ENCODE data around the gene PIWIL1. TPM values are rescaled to one million over a fixed set of nuclear protein-coding genes. Genes with fewer than 3 reads are reported as not detected.

The PIWIL1 gene
- total and polyA plus RNA-seq, 2 of the 4 experiments (the other 2 are of a cell fraction), result not detected

DNA sequence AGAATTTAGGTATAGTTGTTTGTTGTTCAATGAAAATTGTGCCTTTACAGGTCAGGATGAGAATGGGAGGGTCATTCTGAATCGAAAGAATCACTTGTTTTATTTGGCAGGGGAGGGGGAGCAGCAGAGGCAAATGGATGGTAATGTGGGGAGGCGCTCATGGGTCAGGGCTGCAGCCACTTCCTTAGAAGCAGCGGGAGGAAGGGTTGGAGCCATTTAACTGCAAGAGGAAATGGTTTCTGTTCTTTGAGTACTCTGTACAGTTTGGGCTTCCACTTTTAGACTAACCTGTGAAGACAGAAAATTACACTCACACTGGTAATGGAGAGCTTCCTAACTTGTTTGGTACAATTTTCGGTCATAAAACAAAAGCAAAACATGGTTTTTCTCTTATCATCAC lies 57.2 kb downstream of the PIWIL1 start:
- Histone ChIP-seq H3K18ac (ENCODE audit: low read depth, low read length) (no peak overlapping the region), H2BK120ac (ENCODE audit: low read depth, low read length) (no peak overlapping the region), H4K20me1 (ENCODE audit: insufficient read depth, low read length) (no peaks in the 10 kb centered on the region), H3K56ac (ENCODE audit: extremely low read depth, insufficient read depth, low read length) (no peak overlapping the region), H3K23ac (ENCODE audit: low read depth, low read length) (no peak overlapping the region), H2BK15ac (ENCODE audit: low read depth, low read length) (no peak overlapping the region), H3K4me1 (ENCODE audit: control insufficient read depth, insufficient read depth, low read length) (no peaks in the 10 kb centered on the region), H2AK9ac (replicated peaks; ENCODE audit: low read depth, low read length, poor library complexity) (no peak overlapping the region), H3K27ac (ENCODE audit: insufficient read depth, low read length) (no peak overlapping the region), H3K9me1 (ENCODE audit: insufficient read depth, low read length) (no peaks in the 10 kb centered on the region), H2BK5ac (ENCODE audit: low read depth, low read length, poor library complexity, severe bottlenecking) (no peak overlapping the region), H2AK5ac (ENCODE audit: low read depth, low read length) (no peak overlapping the region), H3K4ac (ENCODE audit: low read depth, low read length) (no peak overlapping the region), H3K4me3 (ENCODE audit: insufficient read depth, low read depth, low read length) (no peak overlapping the region), H3K27me3 (ENCODE audit: control insufficient read depth, insufficient read depth, low read length) (no peaks in the 10 kb centered on the region), H4K5ac (ENCODE audit: low read depth, low read length) (no peak overlapping the region), H4K8ac (ENCODE audit: low read depth in 2 of 2, low read length in 2 of 2) (no peak overlapping the region), H3K9me3 (ENCODE audit: control insufficient read depth, insufficient read depth, low read length) (peaks cover 24% of the 10 kb centered on the region), H4K91ac (ENCODE audit: insufficient read depth, low read depth, low read length) (no peak overlapping the region), H3K14ac (replicated peaks; ENCODE audit: low read depth, low read length) (no peak overlapping the region), H3K9ac (ENCODE audit: low read depth, low read length) (no peak overlapping the region), H3K36me3 (ENCODE audit: control insufficient read depth, insufficient read depth, low read length) (no peaks in the 10 kb centered on the region), H2AFZ (replicated peaks; ENCODE audit: low read length, poor library complexity) (no peak overlapping the region), H2BK20ac (ENCODE audit: low read depth, low read length) (no peak overlapping the region), H3K4me2 (ENCODE audit: low read depth, low read length) (no peak overlapping the region), H3K79me1 (ENCODE audit: low read depth in 1 of 2, low read length in 2 of 2) (no peaks in the 10 kb centered on the region)
- CTCF ChIA-PET, result no interaction called here
- ATAC-seq (ENCODE audit: low read depth), result no peak
- 17% methylated on average over 1 of the region's 4 CpGs; no CpG with 5 or more reads in 1 of the 2 experiments for WGBS, 2 experiments (ENCODE audit: extremely low coverage in 2 of 2, insufficient read length in 1 of 2)
- DNase-seq, result no peak
- BruUV-seq (replicated peaks), result no TSS peak
- no peak for TF ChIP-seq CHD1 (IDR thresholded peaks at IDR 0.05; ENCODE audit: low read depth, low read length)
- TF ChIP-seq NFE2L2 (IDR thresholded peaks at IDR 0.05; ENCODE audit: low read depth, low read length), result no peak
- no peak for TF ChIP-seq BHLHE40 (IDR thresholded peaks at IDR 0.05; ENCODE audit: low read depth, low read length)
- TF ChIP-seq RFX5 (IDR thresholded peaks at IDR 0.05; ENCODE audit: low read depth, low read length), result no peak
- no peak for TF ChIP-seq MAZ (IDR thresholded peaks at IDR 0.05; ENCODE audit: borderline replicate concordance, low read depth, low read length)
- TF ChIP-seq MXI1 (IDR thresholded peaks at IDR 0.05; ENCODE audit: borderline replicate concordance, low read depth, low read length), result no peak
- TF ChIP-seq USF2 (IDR thresholded peaks at IDR 0.05; ENCODE audit: low read depth, low read length), result no peak
- TF ChIP-seq MAFK (IDR thresholded peaks at IDR 0.05; ENCODE audit: low read depth, low read length), result no peak
- TF ChIP-seq SMC3 (IDR thresholded peaks at IDR 0.05; ENCODE audit: low read depth, low read length), result no peak
- no peak for TF ChIP-seq CEBPB (IDR thresholded peaks at IDR 0.05; ENCODE audit: low read depth, low read length)
- TF ChIP-seq CTCF (conservative IDR thresholded peaks at IDR 0.05; ENCODE audit: low read depth, low read length), result no peak
- TF ChIP-seq RCOR1 (IDR thresholded peaks at IDR 0.05; ENCODE audit: insufficient replicate concordance, low read length), result no peak
- TF ChIP-seq FOS (IDR thresholded peaks at IDR 0.05; ENCODE audit: low read depth, low read length), result no peak
- TF ChIP-seq RAD21 (IDR thresholded peaks at IDR 0.05; ENCODE audit: low read length), result no peak
- TF ChIP-seq, protein P1, sequence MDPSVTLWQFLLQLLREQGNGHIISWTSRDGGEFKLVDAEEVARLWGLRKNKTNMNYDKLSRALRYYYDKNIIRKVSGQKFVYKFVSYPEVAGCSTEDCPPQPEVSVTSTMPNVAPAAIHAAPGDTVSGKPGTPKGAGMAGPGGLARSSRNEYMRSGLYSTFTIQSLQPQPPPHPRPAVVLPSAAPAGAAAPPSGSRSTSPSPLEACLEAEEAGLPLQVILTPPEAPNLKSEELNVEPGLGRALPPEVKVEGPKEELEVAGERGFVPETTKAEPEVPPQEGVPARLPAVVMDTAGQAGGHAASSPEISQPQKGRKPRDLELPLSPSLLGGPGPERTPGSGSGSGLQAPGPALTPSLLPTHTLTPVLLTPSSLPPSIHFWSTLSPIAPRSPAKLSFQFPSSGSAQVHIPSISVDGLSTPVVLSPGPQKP (IDR thresholded peaks at IDR 0.05; ENCODE audit: borderline replicate concordance, low read depth, low read length), result no peak
- intact Hi-C loops (cut with micrococcal nuclease), result no loop called here
- dilution Hi-C loops (cut with HindIII; ENCODE audit: low sequenced_read_pairs, unreplicated experiment), result no loop called here
- in situ Hi-C loops (cut with MboI; ENCODE audit: low sequenced_read_pairs), result no loop called here
- POLR2A ChIA-PET (ENCODE audit: unreplicated experiment), result no interaction called here

Measured in IMR-90 (cell line).